ENCODE measurements around the gene TSPYL1.

TSPYL1 gene

DNA sequence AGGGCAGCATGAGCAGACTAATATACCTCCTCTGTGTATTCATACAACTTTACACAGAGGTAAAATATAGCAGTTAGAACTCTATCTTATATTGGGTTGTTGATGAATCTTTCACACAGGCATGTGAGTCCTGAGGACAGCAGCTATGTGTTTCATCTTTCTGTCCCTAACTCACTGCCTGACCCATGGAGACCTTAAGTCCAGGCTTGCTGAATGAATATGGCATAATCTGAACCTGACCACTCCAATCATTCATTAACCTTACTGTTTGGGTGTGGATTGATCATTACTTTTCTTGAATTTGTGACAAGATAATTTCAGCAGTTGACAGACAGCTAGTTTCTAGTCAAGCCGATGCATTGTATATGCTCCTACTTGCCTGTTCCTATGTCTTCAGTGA is 27.3 kb upstream of the TSPYL1 start:
- Histone ChIP-seq H2AFZ (ENCODE audit: insufficient read depth, low read length, poor library complexity) (no peak overlapping the region), H3K23ac (ENCODE audit: low read length) (no peak overlapping the region), H3K79me1 (ENCODE audit: low read length) (no peaks in the 10 kb centered on the region), H3K4ac (ENCODE audit: low read depth, low read length) (no peak overlapping the region), H4K8ac (ENCODE audit: low read depth, low read length) (no peak overlapping the region), H3K18ac (ENCODE audit: low read length) (no peak overlapping the region), H3K4me3 (ENCODE audit: low read depth, low read length) (no peak overlapping the region), H3K14ac (ENCODE audit: low read length) (no peak overlapping the region), H4K12ac (ENCODE audit: low read depth, low read length) (no peak overlapping the region), H3K9ac (ENCODE audit: low read length) (no peak overlapping the region), H2AK5ac (ENCODE audit: low read length) (no peak overlapping the region), H4K91ac (ENCODE audit: low read depth, low read length) (no peak overlapping the region), H3K27me3 (ENCODE audit: insufficient read depth, low read length) (no peaks in the 10 kb centered on the region), H2BK5ac (ENCODE audit: low read depth, low read length, poor library complexity) (no peak overlapping the region), H2BK120ac (ENCODE audit: insufficient read depth, low read length, poor library complexity) (no peak overlapping the region), H3K4me1 (ENCODE audit: control insufficient read depth in 1 of 2, insufficient read depth in 2 of 2, low read length in 2 of 2) (no peaks in the 10 kb centered on the region), H3K9me3 (ENCODE audit: insufficient read depth, low read depth, low read length) (no peaks in the 10 kb centered on the region), H3K79me2 (ENCODE audit: control insufficient read depth, insufficient read depth, low read length, poor library complexity) (no peaks in the 10 kb centered on the region), H3K27ac (ENCODE audit: low read depth, low read length) (no peak overlapping the region), H3K36me3 (ENCODE audit: control insufficient read depth in 1 of 2, insufficient read depth in 2 of 2, low read length in 2 of 2) (no peaks in the 10 kb centered on the region), H3K4me2 (ENCODE audit: low read length) (no peak overlapping the region), H2BK12ac (ENCODE audit: low read length) (no peak overlapping the region)
- DNase-seq = no peak
- WGBS (ENCODE audit: extremely low coverage, insufficient coverage, insufficient read length) = no CpG with 5 or more reads among the region's 1 CpG

DNA sequence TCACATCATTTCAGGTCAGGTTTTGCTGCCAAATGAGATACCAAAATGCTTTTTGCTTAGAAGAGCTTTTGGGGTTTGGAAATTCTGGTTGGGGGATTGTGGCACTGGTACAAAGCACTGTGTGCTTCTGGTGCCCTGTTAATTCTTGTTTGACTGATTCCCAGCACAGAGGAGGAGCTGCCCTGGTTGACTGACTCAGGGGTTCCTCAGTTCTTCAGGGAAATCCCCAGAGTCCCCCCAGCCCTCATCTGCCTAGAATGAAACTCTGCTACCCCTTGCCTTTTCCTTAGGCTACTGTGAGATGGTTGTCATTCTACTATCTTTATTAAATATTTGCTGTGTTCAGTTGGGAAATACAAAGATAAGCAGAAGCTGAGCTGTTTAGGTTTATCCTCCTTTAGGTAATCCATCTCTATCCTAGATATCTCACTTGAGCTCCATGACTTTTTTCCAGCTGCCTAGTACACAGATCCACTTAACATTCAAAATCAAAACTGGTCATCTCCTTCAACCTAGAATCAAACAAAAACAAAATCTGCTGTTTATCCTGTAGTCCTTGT is 24.9 kb upstream of the TSPYL1 start:
- no peaks in the 10 kb centered on the region for H3K4me1 ChIP-seq (ENCODE audit: control insufficient read depth in 1 of 2, insufficient read depth in 2 of 2, low read length in 2 of 2)
- H2BK5ac ChIP-seq (ENCODE audit: low read depth, low read length, poor library complexity) = no peak overlapping the region
- no peaks in the 10 kb centered on the region for H3K9me3 ChIP-seq (ENCODE audit: insufficient read depth, low read depth, low read length)
- H3K4me2 ChIP-seq (ENCODE audit: low read length) = no peak overlapping the region
- H2AK5ac ChIP-seq (ENCODE audit: low read length) = no peak overlapping the region
- no peak overlapping the region for H3K4ac ChIP-seq (ENCODE audit: low read depth, low read length)
- H3K4me3 ChIP-seq (ENCODE audit: low read depth, low read length) = no peak overlapping the region
- no peak for DNase-seq
- H3K27me3 ChIP-seq (ENCODE audit: insufficient read depth, low read length) = no peaks in the 10 kb centered on the region
- no peak overlapping the region for H3K14ac ChIP-seq (ENCODE audit: low read length)
- H2BK12ac ChIP-seq (ENCODE audit: low read length) = no peak overlapping the region
- H4K8ac ChIP-seq (ENCODE audit: low read depth, low read length) = no peak overlapping the region
- H3K27ac ChIP-seq (ENCODE audit: low read depth, low read length) = no peak overlapping the region
- H3K23ac ChIP-seq (ENCODE audit: low read length) = no peak overlapping the region
- no peak overlapping the region for H2BK120ac ChIP-seq (ENCODE audit: insufficient read depth, low read length, poor library complexity)
- H3K18ac ChIP-seq (ENCODE audit: low read length) = no peak overlapping the region
- no peak overlapping the region for H4K12ac ChIP-seq (ENCODE audit: low read depth, low read length)
- no peak overlapping the region for H2AFZ ChIP-seq (ENCODE audit: insufficient read depth, low read length, poor library complexity)
- no peak overlapping the region for H3K9ac ChIP-seq (ENCODE audit: low read length)
- H4K91ac ChIP-seq (ENCODE audit: low read depth, low read length) = no peak overlapping the region
- H3K79me2 ChIP-seq (ENCODE audit: control insufficient read depth, insufficient read depth, low read length, poor library complexity) = no peaks in the 10 kb centered on the region
- no peaks in the 10 kb centered on the region for H3K36me3 ChIP-seq (ENCODE audit: control insufficient read depth in 1 of 2, insufficient read depth in 2 of 2, low read length in 2 of 2)
- no peaks in the 10 kb centered on the region for H3K79me1 ChIP-seq (ENCODE audit: low read length)

DNA sequence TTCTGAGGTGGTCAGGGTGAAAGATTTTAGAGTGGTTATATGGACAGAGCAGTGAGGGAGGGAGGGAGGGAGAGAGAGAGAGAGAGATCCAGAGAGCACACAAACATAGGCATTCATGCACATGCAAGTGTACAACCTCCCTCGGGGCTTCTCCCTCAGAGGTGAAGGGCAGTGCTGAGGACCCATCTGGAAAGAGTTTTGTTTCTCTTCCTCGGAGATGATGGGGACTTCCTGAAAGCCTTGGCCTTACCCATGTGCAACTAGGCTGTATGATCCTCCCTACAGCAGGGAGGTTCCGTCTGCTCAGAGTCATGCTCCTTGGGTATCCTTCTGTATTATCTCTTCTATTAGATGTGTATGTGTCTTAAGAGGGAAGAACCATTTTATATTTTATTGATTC is 21.4 kb upstream of the TSPYL1 start:
- no peaks in the 10 kb centered on the region for H3K79me2 ChIP-seq (ENCODE audit: control insufficient read depth, insufficient read depth, low read length, poor library complexity)
- H3K79me1 ChIP-seq (ENCODE audit: low read length) = no peaks in the 10 kb centered on the region
- H4K91ac ChIP-seq (ENCODE audit: low read depth, low read length) = no peak overlapping the region
- H3K9me3 ChIP-seq (ENCODE audit: insufficient read depth, low read depth, low read length) = no peaks in the 10 kb centered on the region
- no peak overlapping the region for H2AFZ ChIP-seq (ENCODE audit: insufficient read depth, low read length, poor library complexity)
- no peak overlapping the region for H3K4me3 ChIP-seq (ENCODE audit: low read depth, low read length)
- no peak overlapping the region for H4K8ac ChIP-seq (ENCODE audit: low read depth, low read length)
- no peak overlapping the region for H2BK5ac ChIP-seq (ENCODE audit: low read depth, low read length, poor library complexity)
- no peak for DNase-seq
- no peak overlapping the region for H3K9ac ChIP-seq (ENCODE audit: low read length)
- no peak overlapping the region for H3K27ac ChIP-seq (ENCODE audit: low read depth, low read length)
- H3K14ac ChIP-seq (ENCODE audit: low read length) = no peak overlapping the region
- no peak overlapping the region for H3K4me2 ChIP-seq (ENCODE audit: low read length)
- H3K4ac ChIP-seq (ENCODE audit: low read depth, low read length) = no peak overlapping the region
- H2BK120ac ChIP-seq (ENCODE audit: insufficient read depth, low read length, poor library complexity) = no peak overlapping the region
- H3K23ac ChIP-seq (ENCODE audit: low read length) = no peak overlapping the region
- H2AK5ac ChIP-seq (ENCODE audit: low read length) = no peak overlapping the region
- H3K4me1 ChIP-seq (ENCODE audit: control insufficient read depth in 1 of 2, insufficient read depth in 2 of 2, low read length in 2 of 2) = no peaks in the 10 kb centered on the region
- H4K12ac ChIP-seq (ENCODE audit: low read depth, low read length) = no peak overlapping the region
- no peaks in the 10 kb centered on the region for H3K36me3 ChIP-seq (ENCODE audit: control insufficient read depth in 1 of 2, insufficient read depth in 2 of 2, low read length in 2 of 2)
- no CpG with 5 or more reads among the region's 3 CpGs for WGBS (ENCODE audit: extremely low coverage, insufficient coverage, insufficient read length)
- no peak overlapping the region for H2BK12ac ChIP-seq (ENCODE audit: low read length)
- H3K27me3 ChIP-seq (ENCODE audit: insufficient read depth, low read length) = no peaks in the 10 kb centered on the region
- no peak overlapping the region for H3K18ac ChIP-seq (ENCODE audit: low read length)

DNA sequence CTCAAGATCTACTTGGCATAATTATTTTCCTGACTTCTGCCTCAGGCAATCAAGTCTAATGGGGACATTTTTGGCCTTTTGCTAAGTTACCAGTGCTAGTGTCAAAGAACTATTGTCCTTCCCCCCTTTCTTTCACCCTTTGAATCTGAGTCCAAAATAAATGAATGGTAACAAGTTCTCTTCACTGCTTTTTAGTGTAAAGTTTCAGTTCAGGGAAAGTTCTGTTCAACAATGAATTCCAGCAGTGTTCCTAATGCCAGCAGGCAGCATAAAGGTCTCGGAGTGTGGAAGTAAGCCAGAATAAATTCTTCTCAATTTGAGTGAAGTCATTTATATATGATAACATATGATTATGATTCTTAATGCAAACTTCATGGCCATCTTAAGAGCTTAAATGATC is 20.8 kb upstream of the TSPYL1 start:
- Histone ChIP-seq H3K14ac (ENCODE audit: low read length) (no peak overlapping the region), H4K91ac (ENCODE audit: low read depth, low read length) (no peak overlapping the region), H4K12ac (ENCODE audit: low read depth, low read length) (no peak overlapping the region), H2BK5ac (ENCODE audit: low read depth, low read length, poor library complexity) (no peak overlapping the region), H2AFZ (ENCODE audit: insufficient read depth, low read length, poor library complexity) (no peak overlapping the region), H3K27me3 (ENCODE audit: insufficient read depth, low read length) (no peaks in the 10 kb centered on the region), H3K18ac (ENCODE audit: low read length) (no peak overlapping the region), H3K9ac (ENCODE audit: low read length) (no peak overlapping the region), H3K4ac (ENCODE audit: low read depth, low read length) (no peak overlapping the region), H2BK12ac (ENCODE audit: low read length) (no peak overlapping the region), H3K79me2 (ENCODE audit: control insufficient read depth, insufficient read depth, low read length, poor library complexity) (no peaks in the 10 kb centered on the region), H2BK120ac (ENCODE audit: insufficient read depth, low read length, poor library complexity) (no peak overlapping the region), H3K23ac (ENCODE audit: low read length) (no peak overlapping the region), H3K27ac (ENCODE audit: low read depth, low read length) (no peak overlapping the region), H3K4me2 (ENCODE audit: low read length) (no peak overlapping the region), H3K9me3 (ENCODE audit: insufficient read depth, low read depth, low read length) (no peaks in the 10 kb centered on the region), H3K4me1 (ENCODE audit: control insufficient read depth in 1 of 2, insufficient read depth in 2 of 2, low read length in 2 of 2) (no peaks in the 10 kb centered on the region), H2AK5ac (ENCODE audit: low read length) (no peak overlapping the region), H3K79me1 (ENCODE audit: low read length) (no peaks in the 10 kb centered on the region), H3K36me3 (ENCODE audit: control insufficient read depth in 1 of 2, insufficient read depth in 2 of 2, low read length in 2 of 2) (no peaks in the 10 kb centered on the region), H3K4me3 (ENCODE audit: low read depth, low read length) (no peak overlapping the region), H4K8ac (ENCODE audit: low read depth, low read length) (no peak overlapping the region)
- no peak for DNase-seq
- no CpG with 5 or more reads among the region's 1 CpG for WGBS (ENCODE audit: extremely low coverage, insufficient coverage, insufficient read length)

Data from trophoblast cell (in vitro differentiated cells and primary cell).